Hematopoietic multipotent progenitor cell treated with erythropoietin and hydrocortisone succinate and interleukin-3 and kit ligand, for 15 days (in vitro differentiated cells): ENCODE measurements around the gene TAL1.

Source experiments
- DNase-seq: peaks from one replicate; pipeline ENCODE4 v3.0.0-alpha.2; 2015; ENCODE audit warnings: low spot score

TAL1 gene

DNA sequence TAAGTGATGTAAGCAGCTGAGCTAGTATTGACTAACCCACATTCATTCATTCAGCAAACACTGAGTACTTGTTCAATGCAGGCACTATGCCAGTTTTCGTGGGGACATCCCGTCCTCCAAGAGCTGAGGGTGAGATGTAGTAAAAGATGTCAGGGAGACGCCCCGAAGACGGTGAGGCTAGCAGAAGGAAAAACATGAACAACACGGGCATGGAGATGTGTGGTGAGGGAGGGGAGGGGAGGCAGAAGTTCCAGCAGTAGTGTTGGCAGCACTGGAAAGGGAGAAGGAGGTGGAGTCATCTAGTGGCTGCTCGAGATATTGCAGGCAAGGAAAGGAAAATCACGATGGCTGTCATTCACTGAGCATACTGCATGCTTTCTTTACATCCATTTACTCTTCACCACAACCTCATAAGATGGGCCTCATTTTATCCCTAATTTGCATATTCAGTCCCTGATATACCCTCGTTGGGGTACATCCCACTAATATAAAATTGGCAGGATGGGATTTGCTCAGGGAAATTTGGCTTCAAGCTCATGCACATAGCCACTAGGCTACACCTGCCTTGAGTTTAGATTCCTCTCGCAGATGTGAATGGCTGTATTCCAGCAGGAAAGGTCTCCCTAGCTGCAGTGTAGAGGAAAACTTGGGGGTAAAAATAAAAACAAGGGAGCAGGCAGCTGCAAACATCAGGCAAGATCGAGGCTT is 56.6 kb downstream of the TAL1 start:
- peak; percentile 73 for DNase-seq

DNA sequence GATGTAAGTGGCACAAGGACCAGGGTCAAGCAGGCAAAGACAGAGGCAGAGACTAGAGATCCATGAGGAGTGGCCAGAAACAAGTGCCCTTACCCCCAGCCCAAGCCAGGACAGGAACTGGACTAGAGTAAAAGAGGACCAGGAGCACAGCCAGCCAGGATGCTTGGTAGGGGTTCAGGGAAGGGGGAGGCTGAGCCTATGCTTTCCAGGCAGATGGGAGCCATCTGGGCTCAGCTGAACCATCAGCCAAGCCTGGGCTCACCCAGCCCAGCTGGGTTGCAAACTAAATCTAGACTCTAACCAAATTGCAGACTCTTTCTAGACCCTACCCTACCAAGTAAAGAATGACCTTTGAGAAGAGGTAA is 57.4 kb downstream of the TAL1 start:
- DNase-seq = no peak

DNA sequence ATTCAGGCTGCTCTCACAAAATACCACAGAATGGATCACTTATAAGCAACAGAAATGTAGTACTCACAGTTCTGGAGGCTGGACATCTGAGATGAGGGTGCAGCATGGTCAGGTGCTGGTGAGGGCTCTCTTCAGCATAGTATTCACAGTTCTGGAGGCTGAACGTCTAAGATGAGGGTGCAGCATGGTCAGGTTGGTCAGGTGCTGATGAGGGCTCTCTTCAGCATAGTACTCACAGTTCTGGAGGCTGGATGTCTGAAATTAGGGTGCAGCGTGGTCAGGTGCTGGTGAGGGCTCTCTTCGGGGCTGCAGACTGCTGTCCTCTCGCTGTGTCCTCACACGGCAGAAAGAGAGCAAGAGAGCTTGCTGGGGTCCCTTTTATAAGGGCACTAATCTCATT is 59.2 kb downstream of the TAL1 start:
- no peak for DNase-seq
